Fibroblast of the aortic adventitia (primary cell): ENCODE measurements around the gene RNF150. TPM values are rescaled to one million over a fixed set of nuclear protein-coding genes. Genes with fewer than 3 reads are reported as not detected.

Source experiments
- DNase-seq: peaks from one replicate; pipeline ENCODE4 v3.0.0-alpha.2; 2010; ENCODE audit warnings: low read depth
- H3K4me3 ChIP-seq: 2 replicates; pipeline ENCODE4 v1.5.1; 2011; ENCODE audit warnings: low read depth, mild to moderate bottlenecking, control low read depth, low read length, moderate library complexity
- CTCF ChIP-seq: IDR thresholded peaks from 2 replicates; pipeline ENCODE4 v1.5.1; 2011; ENCODE audit warnings: mild to moderate bottlenecking, low read length, control low read depth, inconsistent platforms; ENCODE audit not compliant: insufficient read depth
- total RNA-seq: library from RNA; depleted of rRNA; stranded (reverse); fragments of >200 nt; gene quantifications from 2 replicates; pipeline ENCODE4 v1.2.3, GENCODE V29; 2012; ENCODE audit warnings: low replicate concordance

RNF150 gene
- total RNA-seq, 1 donor = 0.99 TPM

DNA sequence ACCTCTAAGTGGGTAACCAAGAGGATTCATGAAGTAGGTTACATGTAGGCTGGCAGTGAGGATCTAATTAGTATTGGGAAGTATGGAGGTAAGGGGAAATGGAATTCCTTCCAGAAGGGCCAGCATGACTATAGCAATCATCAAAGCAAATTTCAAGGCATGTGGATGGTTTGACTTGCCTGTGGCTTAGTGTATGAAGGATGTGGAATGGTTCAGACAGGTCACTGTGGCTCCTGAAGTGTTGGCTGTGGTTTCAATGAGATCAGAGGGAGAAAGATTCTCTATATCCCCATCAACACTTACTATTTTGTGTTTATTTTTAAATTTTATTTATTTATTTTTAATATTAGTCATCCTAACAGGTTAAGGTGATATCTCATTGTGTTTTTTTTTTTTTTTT, 255.5 kb downstream of the RNF150 start:
- no peak for DNase-seq

DNA sequence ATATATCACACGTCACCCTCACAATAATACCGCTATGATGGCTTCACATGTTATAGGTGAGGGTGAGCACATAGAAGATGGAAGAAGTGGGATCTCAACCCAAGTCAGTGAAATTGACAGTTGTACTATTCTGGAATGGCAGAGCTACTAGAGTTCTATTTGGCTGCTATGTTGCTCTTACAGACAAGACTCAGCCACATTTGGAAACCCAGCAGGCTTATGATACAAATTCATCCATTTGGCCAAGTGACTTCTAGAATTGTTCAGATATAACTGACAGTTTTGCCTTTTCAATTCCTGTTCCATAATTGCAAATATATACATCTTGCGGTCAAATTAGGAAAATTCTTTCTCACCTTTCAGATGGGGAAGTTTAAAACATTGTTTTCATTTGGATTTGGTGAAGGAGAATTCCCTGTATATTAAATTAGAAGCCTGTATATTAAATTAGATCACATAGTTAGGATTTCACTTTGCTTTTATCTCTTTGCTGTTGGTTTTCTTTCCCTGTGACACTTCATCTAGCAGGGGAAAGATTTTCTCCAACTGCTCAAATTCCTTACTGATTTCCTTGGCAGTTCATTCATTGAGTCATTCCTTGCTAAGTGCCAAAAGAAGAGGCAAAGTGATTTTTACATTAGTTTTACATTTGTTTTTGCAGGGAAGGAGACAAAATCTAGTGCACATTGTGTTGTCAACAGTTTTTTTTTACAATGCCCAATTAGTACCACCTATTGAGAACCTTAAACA, 256.5 kb downstream of the RNF150 start:
- H3K4me3 ChIP-seq = no peak overlapping the region
- TF ChIP-seq CTCF = no peak
- peak; percentile 52 for DNase-seq

More for the DNA sequence above, 255.5 kb downstream of the RNF150 start:
- no peak for TF ChIP-seq CTCF
- H3K4me3 ChIP-seq = no peak overlapping the region

GRCh38 chr4:140875746-140876452, 257.4 kb downstream of the RNF150 start:
- no peak for DNase-seq
- H3K4me3 ChIP-seq = no peak overlapping the region
- TF ChIP-seq CTCF = no peak

GRCh38 chr4:140874056-140874455, 259.2 kb downstream of the RNF150 start:
- TF ChIP-seq CTCF = no peak
- no peak overlapping the region for H3K4me3 ChIP-seq
- no peak for DNase-seq

DNA sequence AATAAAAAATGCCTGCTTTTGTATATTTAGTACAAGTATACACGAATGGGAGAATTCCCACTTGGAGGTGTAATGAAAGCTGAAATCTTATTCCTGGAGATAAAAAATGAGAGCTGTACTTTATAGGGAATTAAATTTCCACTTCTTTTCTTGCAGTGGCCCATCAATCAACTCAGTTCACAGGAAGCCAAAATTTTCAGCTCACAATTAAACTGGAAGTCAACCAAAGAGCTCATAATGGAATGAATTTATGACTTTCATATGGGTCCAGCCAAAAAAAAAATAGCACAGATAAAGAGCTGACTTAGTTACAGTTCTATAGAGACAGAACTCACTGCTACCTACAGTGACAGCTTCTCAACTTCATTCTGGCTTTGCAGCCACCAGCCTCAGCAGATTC, 261.9 kb downstream of the RNF150 start:
- no peak overlapping the region for H3K4me3 ChIP-seq
- DNase-seq = no peak
- TF ChIP-seq CTCF = no peak

DNA sequence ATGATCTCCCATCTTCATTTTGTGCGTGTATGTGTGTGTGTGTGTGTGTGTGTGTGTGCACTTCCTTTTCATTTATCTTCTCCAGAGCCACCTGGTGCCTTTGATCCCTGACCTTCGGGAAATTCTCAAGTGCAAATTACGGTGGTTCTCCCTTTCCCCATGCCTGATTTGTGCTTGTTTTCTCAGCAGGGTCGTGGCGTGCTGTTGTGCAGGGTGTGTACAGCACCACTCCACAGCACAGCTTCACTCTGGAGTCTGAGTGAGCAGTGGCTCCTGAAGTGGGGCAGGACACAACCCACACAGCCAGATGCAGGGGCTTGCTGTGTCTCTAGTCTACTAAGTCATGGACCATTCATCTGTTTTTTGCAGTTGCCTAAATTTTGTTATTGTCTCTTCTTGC, 262.8 kb downstream of the RNF150 start:
- no peak for DNase-seq
- no peak for TF ChIP-seq CTCF
- H3K4me3 ChIP-seq = no peak overlapping the region
